HAP-1 (cell line): ENCODE data around the gene SLC26A11.

ENCODE experiments used
- DNase-seq, 2 experiments: peaks; one replicate each; pipeline ENCODE4 v3.0.0-alpha.2; 2016 to 2020; ENCODE audit warnings: low spot score in 2 of 2
- H3K27me3 ChIP-seq: fragments of 250-450 bp; sonication (Bioruptor Pico); 2 replicates; pipeline ENCODE4 v1.5.1; 2020; ENCODE audit warnings: low read depth, mild to moderate bottlenecking, moderate library complexity
- H3K36me3 ChIP-seq: fragments of 250-450 bp; sonication (Bioruptor Pico); replicated peaks from 2 replicates; pipeline ENCODE4 v1.5.1; 2020; ENCODE audit warnings: mild to moderate bottlenecking
- H3K4me1 ChIP-seq: fragments of 250-450 bp; sonication (Bioruptor Pico); 2 replicates; pipeline ENCODE4 v1.5.1; 2020; ENCODE audit warnings: mild to moderate bottlenecking
- H3K4me3 ChIP-seq: fragments of 250-450 bp; sonication (Bioruptor Pico); 2 replicates; pipeline ENCODE4 v1.5.1; 2020; ENCODE audit warnings: mild to moderate bottlenecking, moderate library complexity
- H3K9me3 ChIP-seq: fragments of 250-450 bp; sonication (Bioruptor Pico); 2 replicates; pipeline ENCODE4 v1.5.1; 2020; ENCODE audit warnings: mild to moderate bottlenecking, moderate library complexity
- in situ Hi-C: fragments of 300-500 bp; cut with MboI; formaldehyde crosslinking; loops from 3 replicates; pipeline ENCODE4 v1.14.3; 2020; ENCODE audit warnings: low sequenced_read_pairs, inconsistent platforms, mixed read lengths

Gene SLC26A11

GRCh38 chr17:80204626-80205468 is 15.4 kb upstream of the SLC26A11 start:
- in situ Hi-C loops = no loop called here
- Histone ChIP-seq H3K9me3 (no peaks in the 10 kb centered on the region), H3K4me3 (no peak overlapping the region), H3K27me3 (no peaks in the 10 kb centered on the region), H3K4me1 (no peaks in the 10 kb centered on the region), H3K36me3 (peaks cover 14% of the 10 kb centered on the region)
- no peak for DNase-seq

GRCh38 chr17:80205811-80206210 is 14.4 kb upstream of the SLC26A11 start:
- H3K4me3 ChIP-seq = no peak overlapping the region
- in situ Hi-C loops = no loop called here
- no peaks in the 10 kb centered on the region for H3K9me3 ChIP-seq
- peaks cover 23% of the 10 kb centered on the region for H3K36me3 ChIP-seq
- no peak for DNase-seq
- H3K4me1 ChIP-seq = no peaks in the 10 kb centered on the region
- H3K27me3 ChIP-seq = no peaks in the 10 kb centered on the region

GRCh38 chr17:80208050-80208449 is 12.2 kb upstream of the SLC26A11 start:
- Histone ChIP-seq H3K27me3 (no peaks in the 10 kb centered on the region), H3K36me3 (peaks cover 34% of the 10 kb centered on the region), H3K9me3 (no peaks in the 10 kb centered on the region), H3K4me3 (no peak overlapping the region), H3K4me1 (no peaks in the 10 kb centered on the region)
- no peak for DNase-seq
- in situ Hi-C loops = no loop called here

- no peaks in the 10 kb centered on the region for H3K9me3 ChIP-seq
- in situ Hi-C loops = no loop called here
- H3K36me3 ChIP-seq = peaks cover 41% of the 10 kb centered on the region
Observed at GRCh38 chr17:80209765-80210164, 10.5 kb upstream of the SLC26A11 start.

GRCh38 chr17:80210348-80211108 is 9.7 kb upstream of the SLC26A11 start:
- H3K9me3 ChIP-seq = no peaks in the 10 kb centered on the region
- peaks cover 41% of the 10 kb centered on the region for H3K36me3 ChIP-seq
- no peaks in the 10 kb centered on the region for H3K4me1 ChIP-seq
- H3K4me3 ChIP-seq = no peak overlapping the region
- in situ Hi-C loops = no loop called here
- H3K27me3 ChIP-seq = no peaks in the 10 kb centered on the region
- no peak for DNase-seq

More at GRCh38 chr17:80209765-80210164, 10.5 kb upstream of the SLC26A11 start:
- no peak overlapping the region for H3K4me3 ChIP-seq
- H3K27me3 ChIP-seq = no peaks in the 10 kb centered on the region
- no peaks in the 10 kb centered on the region for H3K4me1 ChIP-seq
- DNase-seq = no peak

GRCh38 chr17:80212109-80212508 is 8.1 kb upstream of the SLC26A11 start:
- Histone ChIP-seq H3K4me3 (no peak overlapping the region), H3K9me3 (no peaks in the 10 kb centered on the region), H3K27me3 (no peaks in the 10 kb centered on the region), H3K4me1 (no peaks in the 10 kb centered on the region), H3K36me3 (peaks cover 50% of the 10 kb centered on the region)
- DNase-seq = no peak
- in situ Hi-C loops = no loop called here

GRCh38 chr17:80212511-80212910 is 7.7 kb upstream of the SLC26A11 start:
- no peaks in the 10 kb centered on the region for H3K4me1 ChIP-seq
- DNase-seq = no peak
- in situ Hi-C loops = no loop called here
- no peaks in the 10 kb centered on the region for H3K27me3 ChIP-seq
- peaks cover 53% of the 10 kb centered on the region for H3K36me3 ChIP-seq
- no peak overlapping the region for H3K4me3 ChIP-seq
- no peaks in the 10 kb centered on the region for H3K9me3 ChIP-seq

GRCh38 chr17:80212962-80213642 is 7.1 kb upstream of the SLC26A11 start:
- H3K27me3 ChIP-seq = no peaks in the 10 kb centered on the region
- in situ Hi-C loops = no loop called here
- H3K4me3 ChIP-seq = no peak overlapping the region
- DNase-seq = no peak
- no peaks in the 10 kb centered on the region for H3K4me1 ChIP-seq
- H3K36me3 ChIP-seq = peaks cover 54% of the 10 kb centered on the region
- no peaks in the 10 kb centered on the region for H3K9me3 ChIP-seq

GRCh38 chr17:80213643-80213975 is 6.6 kb upstream of the SLC26A11 start:
- H3K4me1 ChIP-seq = no peaks in the 10 kb centered on the region
- H3K4me3 ChIP-seq = no peak overlapping the region
- no peaks in the 10 kb centered on the region for H3K27me3 ChIP-seq
- in situ Hi-C loops = no loop called here
- peaks cover 53% of the 10 kb centered on the region for H3K36me3 ChIP-seq
- H3K9me3 ChIP-seq = no peaks in the 10 kb centered on the region
- no peak for DNase-seq

- in situ Hi-C loops = no loop called here
- Histone ChIP-seq H3K27me3 (no peaks in the 10 kb centered on the region), H3K36me3 (peaks cover 49% of the 10 kb centered on the region), H3K4me1 (peaks cover 2% of the 10 kb centered on the region; the same call in 1 of the 2 replicates), H3K9me3 (no peaks in the 10 kb centered on the region), H3K4me3 (no peak overlapping the region)
- no peak for DNase-seq
Observed at GRCh38 chr17:80214012-80214877, 6.0 kb upstream of the SLC26A11 start.

GRCh38 chr17:80214878-80215210 is 5.4 kb upstream of the SLC26A11 start:
- H3K4me3 ChIP-seq = no peak overlapping the region
- H3K27me3 ChIP-seq = no peaks in the 10 kb centered on the region
- DNase-seq = no peak
- no peaks in the 10 kb centered on the region for H3K9me3 ChIP-seq
- peaks cover 46% of the 10 kb centered on the region for H3K36me3 ChIP-seq
- in situ Hi-C loops = no loop called here
- peaks cover 3% of the 10 kb centered on the region; the same call in 1 of the 2 replicates for H3K4me1 ChIP-seq

GRCh38 chr17:80216473-80217456 is 3.5 kb upstream of the SLC26A11 start:
- H3K4me1 ChIP-seq = peaks cover 6% of the 10 kb centered on the region
- in situ Hi-C loops = no loop called here
- no peaks in the 10 kb centered on the region for H3K9me3 ChIP-seq
- no peak for DNase-seq
- no peak overlapping the region for H3K4me3 ChIP-seq
- no peaks in the 10 kb centered on the region for H3K27me3 ChIP-seq
- peaks cover 30% of the 10 kb centered on the region for H3K36me3 ChIP-seq
